AG09309 (cell line): Measurements from ENCODE around the gene ILF3.

Experiments
- DNase-seq: peaks from one replicate; pipeline ENCODE4 v3.0.0-alpha.2; 2010; ENCODE audit warnings: low read depth
- H3K4me3 ChIP-seq: 2 replicates; pipeline ENCODE4 v1.5.1; 2011; ENCODE audit warnings: mild to moderate bottlenecking, low read depth, low read length, moderate library complexity; ENCODE audit not compliant: control insufficient read depth
- CTCF ChIP-seq: IDR thresholded peaks from 2 replicates; pipeline ENCODE4 v1.5.1; 2011; ENCODE audit warnings: mild to moderate bottlenecking, low read depth, low read length, inconsistent platforms; ENCODE audit not compliant: insufficient read depth, control insufficient read depth; ENCODE audit errors: missing control alignments

The ILF3 gene

GRCh38 chr19:10681658-10682057 is 27.5 kb downstream of the ILF3 start:
- no peak overlapping the region for H3K4me3 ChIP-seq
- no peak for TF ChIP-seq CTCF
- no peak for DNase-seq

- DNase-seq: no peak
- no peak overlapping the region for H3K4me3 ChIP-seq
- no peak for TF ChIP-seq CTCF
Measured at GRCh38 chr19:10682397-10683063, 28.4 kb downstream of the ILF3 start.

- TF ChIP-seq CTCF: no peak
- no peak overlapping the region for H3K4me3 ChIP-seq
- DNase-seq: no peak
Measured at GRCh38 chr19:10683064-10683426, 28.9 kb downstream of the ILF3 start.

GRCh38 chr19:10683582-10683981 is 29.4 kb downstream of the ILF3 start:
- no peak overlapping the region for H3K4me3 ChIP-seq
- no peak for DNase-seq
- TF ChIP-seq CTCF: no peak

GRCh38 chr19:10685210-10685609 is 31.1 kb downstream of the ILF3 start:
- TF ChIP-seq CTCF: no peak
- H3K4me3 ChIP-seq: no peak overlapping the region
- DNase-seq: no peak

GRCh38 chr19:10686193-10686592 is 32.0 kb downstream of the ILF3 start:
- no peak for TF ChIP-seq CTCF
- no peak for DNase-seq

More at GRCh38 chr19:10686193-10686592, 32.0 kb downstream of the ILF3 start:
- H3K4me3 ChIP-seq: no peak overlapping the region
